ENCODE measurements around the gene QTRT2.

- TF ChIP-seq FOXK2 (IDR thresholded peaks at IDR 0.05) (no peak), FOXM1 (IDR thresholded peaks at IDR 0.05; ENCODE audit: borderline replicate concordance) (no peak)
Observed at GRCh38 chr3:114068336-114068735, 11.8 kb downstream of the QTRT2 start.

Data from HEK293T (cell line).